ENCODE data around the gene PRDM11. TPM values are rescaled to one million over a fixed set of nuclear protein-coding genes. Genes with fewer than 3 reads are reported as not detected.

The PRDM11 gene
- total and polyA plus RNA-seq, 4 donors, result 11.4 to 16.8 (median 14.0) TPM

DNA sequence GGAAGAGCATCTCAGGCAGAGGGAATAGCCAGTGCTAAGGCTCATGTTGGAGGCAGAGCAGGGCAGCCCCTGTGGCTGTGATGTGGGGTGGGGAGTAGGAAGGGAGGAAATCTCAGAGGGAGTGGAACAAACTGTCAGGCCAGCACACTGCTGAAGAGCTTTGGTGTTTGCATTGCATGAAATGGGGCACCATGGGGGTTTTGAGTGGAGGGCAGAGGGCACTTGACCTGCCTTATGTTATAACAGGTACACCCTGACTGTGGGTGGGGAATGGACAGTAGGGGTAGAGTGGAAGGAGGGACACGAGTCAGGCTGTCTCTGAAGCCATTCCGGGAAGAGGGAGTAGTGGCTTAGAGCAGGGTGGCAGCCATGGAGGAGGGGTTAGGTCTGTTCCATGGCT lies 24.0 kb downstream of the PRDM11 start:
- DNase-seq (ENCODE audit: low read depth in 4 of 6, low spot score in 6 of 6), result no peak
- Histone ChIP-seq H3K4me3 (ENCODE audit: low read depth, low read length) (no peak overlapping the region), H3K27ac (ENCODE audit: low read depth, low read length) (no peak overlapping the region), H3K9me3 (ENCODE audit: control insufficient read depth, insufficient read depth, low read length) (no peaks in the 10 kb centered on the region), H3K27me3 (ENCODE audit: control insufficient read depth, insufficient read depth, low read length) (no peaks in the 10 kb centered on the region), H3K4me1 (ENCODE audit: control insufficient read depth, insufficient read depth, low read length) (peaks cover 11% of the 10 kb centered on the region), H3K36me3 (ENCODE audit: control insufficient read depth, insufficient read depth, low read length) (no peaks in the 10 kb centered on the region)
- no CpG with 5 or more reads among the region's 2 CpGs for WGBS (ENCODE audit: insufficient coverage)

DNA sequence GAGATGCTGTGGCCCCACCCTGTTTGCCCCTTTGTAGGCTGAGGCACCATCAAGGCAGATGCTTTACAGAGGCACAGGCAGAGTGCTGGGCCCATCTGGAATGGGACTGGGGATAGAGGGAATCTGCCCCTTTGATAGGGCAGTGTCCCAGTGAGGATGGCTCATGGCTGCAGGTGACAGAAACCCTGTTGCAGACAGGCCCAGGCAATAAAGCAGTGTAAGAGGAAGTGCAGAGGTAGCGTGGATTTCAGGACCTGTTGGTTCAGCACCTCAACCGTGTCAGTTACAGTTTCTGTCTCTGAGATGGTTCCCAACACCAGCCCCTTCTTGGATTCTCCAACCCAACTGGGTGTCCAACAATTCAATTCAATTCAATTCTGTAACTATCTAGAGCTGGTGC lies 25.1 kb downstream of the PRDM11 start:
- 95% methylated on average over 2 of the region's 2 CpGs for WGBS (ENCODE audit: insufficient coverage)
- Histone ChIP-seq H3K36me3 (ENCODE audit: control insufficient read depth, insufficient read depth, low read length) (no peaks in the 10 kb centered on the region), H3K4me1 (ENCODE audit: control insufficient read depth, insufficient read depth, low read length) (peaks cover 5% of the 10 kb centered on the region), H3K27ac (ENCODE audit: low read depth, low read length) (no peak overlapping the region), H3K9me3 (ENCODE audit: control insufficient read depth, insufficient read depth, low read length) (no peaks in the 10 kb centered on the region), H3K27me3 (ENCODE audit: control insufficient read depth, insufficient read depth, low read length) (no peaks in the 10 kb centered on the region), H3K4me3 (ENCODE audit: low read depth, low read length) (no peak overlapping the region)
- DNase-seq (ENCODE audit: low read depth in 4 of 6, low spot score in 6 of 6), result no peak

DNA sequence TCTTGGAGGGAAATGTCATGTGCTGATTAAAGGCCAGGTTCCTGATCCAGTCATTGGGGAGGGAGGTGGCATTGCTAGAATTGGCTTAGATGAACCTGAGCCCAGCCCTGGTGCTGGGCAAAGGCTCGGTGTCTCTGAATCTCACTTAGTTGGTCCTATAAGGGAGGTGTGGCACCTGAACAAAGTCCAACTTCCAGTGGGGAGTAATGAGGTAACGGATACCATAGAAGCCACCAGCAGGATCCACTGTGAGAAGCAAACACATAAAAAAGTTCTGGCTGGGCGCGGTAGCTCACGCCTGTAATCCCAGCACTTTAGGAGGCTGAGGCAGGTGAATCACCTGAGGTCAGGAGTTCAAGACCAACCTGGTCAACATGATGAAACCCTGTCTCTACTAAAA lies 26.6 kb downstream of the PRDM11 start:
- WGBS (ENCODE audit: insufficient coverage), result 99% methylated on average over 5 of the region's 5 CpGs
- no peak overlapping the region for H3K27ac ChIP-seq (ENCODE audit: low read depth, low read length)
- DNase-seq (ENCODE audit: low read depth in 4 of 6, low spot score in 6 of 6), result no peak
- H3K4me1 ChIP-seq (ENCODE audit: control insufficient read depth, insufficient read depth, low read length), result peaks cover 10% of the 10 kb centered on the region
- H3K27me3 ChIP-seq (ENCODE audit: control insufficient read depth, insufficient read depth, low read length), result no peaks in the 10 kb centered on the region
- H3K9me3 ChIP-seq (ENCODE audit: control insufficient read depth, insufficient read depth, low read length), result no peaks in the 10 kb centered on the region
- H3K4me3 ChIP-seq (ENCODE audit: low read depth, low read length), result no peak overlapping the region
- no peaks in the 10 kb centered on the region for H3K36me3 ChIP-seq (ENCODE audit: control insufficient read depth, insufficient read depth, low read length)

DNA sequence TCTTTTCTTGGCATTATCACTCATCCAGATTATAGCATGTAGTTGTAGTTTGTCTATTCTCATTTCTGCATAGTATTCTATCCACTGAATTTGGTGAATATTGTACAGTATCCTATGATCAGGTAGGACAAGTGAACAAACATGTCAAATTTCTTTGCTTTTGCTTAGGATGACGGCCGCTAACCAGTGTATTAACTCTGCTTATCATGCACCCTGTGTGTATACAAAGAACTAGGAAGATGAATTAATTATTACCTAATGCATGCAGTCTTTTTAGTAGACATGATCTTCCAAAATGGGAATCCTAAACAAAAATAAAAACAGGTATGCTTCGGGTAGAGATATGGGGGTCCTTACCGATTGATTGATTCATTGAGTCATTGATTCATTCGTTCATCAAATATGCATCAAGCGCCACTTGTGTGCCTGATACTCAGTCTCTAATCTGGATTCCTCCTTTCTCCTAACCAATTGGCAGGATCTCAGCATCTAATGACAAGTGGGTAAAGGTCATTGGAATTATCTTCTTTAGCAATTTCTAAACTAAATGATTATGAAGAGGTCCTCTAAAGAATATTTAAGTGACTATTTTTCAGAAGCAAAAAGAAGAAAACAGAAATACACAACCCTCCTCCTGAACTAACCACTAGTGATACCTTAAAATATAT lies 27.9 kb downstream of the PRDM11 start:
- no peaks in the 10 kb centered on the region for H3K27me3 ChIP-seq (ENCODE audit: control insufficient read depth, insufficient read depth, low read length)
- no peak overlapping the region for H3K4me3 ChIP-seq (ENCODE audit: low read depth, low read length)
- H3K4me1 ChIP-seq (ENCODE audit: control insufficient read depth, insufficient read depth, low read length), result peaks cover 8% of the 10 kb centered on the region
- H3K36me3 ChIP-seq (ENCODE audit: control insufficient read depth, insufficient read depth, low read length), result no peaks in the 10 kb centered on the region
- no CpG with 5 or more reads among the region's 6 CpGs for WGBS (ENCODE audit: insufficient coverage)
- no peaks in the 10 kb centered on the region for H3K9me3 ChIP-seq (ENCODE audit: control insufficient read depth, insufficient read depth, low read length)
- no peak for DNase-seq (ENCODE audit: low read depth in 4 of 6, low spot score in 6 of 6)
- no peak overlapping the region for H3K27ac ChIP-seq (ENCODE audit: low read depth, low read length)

DNA sequence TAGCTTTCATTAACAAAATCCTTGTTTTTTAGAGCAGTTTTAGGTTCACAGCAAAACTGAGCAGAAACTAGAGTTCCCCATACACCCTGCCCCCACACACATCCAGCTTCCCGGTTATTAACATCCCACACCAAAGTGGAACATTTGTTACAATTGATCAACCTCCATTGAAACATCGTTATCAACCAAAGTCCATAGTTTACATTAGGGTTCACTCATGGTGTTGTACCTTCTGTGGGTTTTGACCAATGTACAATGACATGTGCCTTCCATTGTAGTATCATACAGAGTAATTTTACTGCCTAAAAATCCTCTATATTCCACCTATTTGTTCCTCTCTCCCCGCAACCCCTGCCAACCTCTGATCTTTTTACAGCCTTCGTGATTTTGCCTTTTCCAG lies 28.5 kb downstream of the PRDM11 start:
- Histone ChIP-seq H3K4me3 (ENCODE audit: low read depth, low read length) (no peak overlapping the region), H3K36me3 (ENCODE audit: control insufficient read depth, insufficient read depth, low read length) (no peaks in the 10 kb centered on the region), H3K4me1 (ENCODE audit: control insufficient read depth, insufficient read depth, low read length) (peaks cover 14% of the 10 kb centered on the region), H3K27ac (ENCODE audit: low read depth, low read length) (no peak overlapping the region), H3K9me3 (ENCODE audit: control insufficient read depth, insufficient read depth, low read length) (no peaks in the 10 kb centered on the region), H3K27me3 (ENCODE audit: control insufficient read depth, insufficient read depth, low read length) (no peaks in the 10 kb centered on the region)
- DNase-seq (ENCODE audit: low read depth in 4 of 6, low spot score in 6 of 6), result no peak
- WGBS (ENCODE audit: insufficient coverage), result 90% methylated on average over 2 of the region's 4 CpGs

DNA sequence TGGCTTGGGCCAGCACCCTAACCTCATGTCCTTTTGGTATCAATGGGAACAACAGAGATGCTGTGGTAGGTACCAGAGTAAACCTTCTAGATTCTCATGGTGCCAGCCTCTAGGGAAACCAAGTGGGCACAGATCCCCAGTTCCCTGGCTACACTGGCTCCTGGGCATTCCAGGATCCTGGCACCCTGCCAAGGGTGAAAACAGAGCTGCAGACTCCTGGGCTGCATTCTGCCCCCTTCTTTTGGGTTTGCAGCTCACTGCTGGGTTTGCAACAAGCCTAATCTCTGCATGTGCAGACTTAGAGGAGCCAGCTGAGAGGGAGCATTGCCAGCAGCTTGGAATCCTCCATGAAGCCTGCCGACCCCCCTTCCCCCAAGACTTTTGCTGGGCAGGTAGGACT lies 30.6 kb downstream of the PRDM11 start:
- Histone ChIP-seq H3K4me1 (ENCODE audit: control insufficient read depth, insufficient read depth, low read length) (peaks cover 29% of the 10 kb centered on the region), H3K27me3 (ENCODE audit: control insufficient read depth, insufficient read depth, low read length) (no peaks in the 10 kb centered on the region), H3K9me3 (ENCODE audit: control insufficient read depth, insufficient read depth, low read length) (no peaks in the 10 kb centered on the region), H3K4me3 (ENCODE audit: low read depth, low read length) (no peak overlapping the region), H3K27ac (ENCODE audit: low read depth, low read length) (no peak overlapping the region), H3K36me3 (ENCODE audit: control insufficient read depth, insufficient read depth, low read length) (peaks cover 3% of the 10 kb centered on the region)
- peak in 2 of 6 donors; percentile 43 to 69 for DNase-seq (ENCODE audit: low read depth in 4 of 6, low spot score in 6 of 6)
- no CpG with 5 or more reads among the region's 1 CpG for WGBS (ENCODE audit: insufficient coverage)

DNA sequence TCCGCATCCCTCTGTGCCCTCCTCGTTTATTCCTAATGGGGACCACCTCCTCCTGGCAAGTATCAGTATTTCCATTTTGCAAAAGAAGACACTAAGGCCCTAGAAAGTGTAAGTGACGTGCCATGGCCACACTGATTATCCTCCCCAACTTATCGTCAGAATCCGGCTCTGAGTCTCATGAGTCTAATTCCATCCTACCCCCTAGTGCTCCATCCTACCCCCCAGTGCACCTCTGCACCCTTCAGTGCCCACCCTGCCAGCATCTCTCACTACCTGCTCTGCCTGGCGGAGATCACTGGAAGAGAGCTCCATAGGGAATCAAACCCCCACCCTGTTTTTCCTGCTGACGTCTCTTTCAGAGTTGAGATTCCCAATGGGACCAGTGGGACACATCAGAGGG lies 31.8 kb downstream of the PRDM11 start:
- peaks cover 37% of the 10 kb centered on the region for H3K4me1 ChIP-seq (ENCODE audit: control insufficient read depth, insufficient read depth, low read length)
- H3K4me3 ChIP-seq (ENCODE audit: low read depth, low read length), result no peak overlapping the region
- peaks cover 15% of the 10 kb centered on the region for H3K36me3 ChIP-seq (ENCODE audit: control insufficient read depth, insufficient read depth, low read length)
- DNase-seq (ENCODE audit: low read depth in 4 of 6, low spot score in 6 of 6), result no peak
- H3K27me3 ChIP-seq (ENCODE audit: control insufficient read depth, insufficient read depth, low read length), result no peaks in the 10 kb centered on the region
- WGBS (ENCODE audit: insufficient coverage), result 81% methylated on average over 5 of the region's 7 CpGs
- H3K27ac ChIP-seq (ENCODE audit: low read depth, low read length), result no peak overlapping the region
- no peaks in the 10 kb centered on the region for H3K9me3 ChIP-seq (ENCODE audit: control insufficient read depth, insufficient read depth, low read length)

DNA sequence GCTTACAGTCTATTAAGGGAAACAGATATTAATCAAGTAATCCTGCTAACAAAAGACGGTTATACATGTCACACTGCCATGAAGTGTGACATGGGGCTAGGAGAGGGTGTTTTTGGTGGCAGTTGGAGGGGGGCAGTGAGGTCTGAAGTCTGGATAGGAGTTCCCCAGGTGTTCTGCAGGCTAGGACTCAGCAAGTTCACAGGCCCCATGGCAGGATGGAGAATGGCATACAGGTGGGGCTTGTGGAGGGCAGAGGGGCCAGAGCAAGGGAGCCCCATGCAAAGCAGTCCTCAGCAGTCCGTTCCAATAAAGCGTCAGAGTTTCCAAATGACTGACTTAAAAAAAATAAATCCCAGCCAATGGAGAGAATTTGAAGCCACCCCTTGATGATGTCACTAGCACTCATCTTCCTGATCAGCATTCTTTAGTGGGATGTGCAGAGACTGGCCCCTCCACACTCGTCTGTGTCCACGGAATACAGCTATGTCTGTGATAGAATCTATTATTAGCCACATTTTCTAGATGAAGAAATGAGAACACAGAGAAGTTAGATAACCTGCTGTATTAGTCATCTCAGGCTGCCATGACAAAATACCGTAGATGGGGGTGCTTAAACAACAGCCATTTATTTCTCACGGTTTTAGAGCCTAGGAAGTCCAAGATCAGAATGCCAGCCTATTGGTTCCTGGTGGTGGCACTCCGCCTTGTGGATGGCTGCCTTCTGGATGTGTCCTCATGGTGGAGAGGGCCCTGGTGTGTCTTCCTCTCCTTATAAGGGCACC lies 32.6 kb downstream of the PRDM11 start:
- no peak for DNase-seq (ENCODE audit: low read depth in 4 of 6, low spot score in 6 of 6)
- Histone ChIP-seq H3K9me3 (ENCODE audit: control insufficient read depth, insufficient read depth, low read length) (no peaks in the 10 kb centered on the region), H3K36me3 (ENCODE audit: control insufficient read depth, insufficient read depth, low read length) (peaks cover 24% of the 10 kb centered on the region), H3K4me1 (ENCODE audit: control insufficient read depth, insufficient read depth, low read length) (peaks cover 37% of the 10 kb centered on the region), H3K27ac (ENCODE audit: low read depth, low read length) (no peak overlapping the region), H3K27me3 (ENCODE audit: control insufficient read depth, insufficient read depth, low read length) (no peaks in the 10 kb centered on the region), H3K4me3 (ENCODE audit: low read depth, low read length) (no peak overlapping the region)
- 53% methylated on average over 2 of the region's 8 CpGs for WGBS (ENCODE audit: insufficient coverage)

DNA sequence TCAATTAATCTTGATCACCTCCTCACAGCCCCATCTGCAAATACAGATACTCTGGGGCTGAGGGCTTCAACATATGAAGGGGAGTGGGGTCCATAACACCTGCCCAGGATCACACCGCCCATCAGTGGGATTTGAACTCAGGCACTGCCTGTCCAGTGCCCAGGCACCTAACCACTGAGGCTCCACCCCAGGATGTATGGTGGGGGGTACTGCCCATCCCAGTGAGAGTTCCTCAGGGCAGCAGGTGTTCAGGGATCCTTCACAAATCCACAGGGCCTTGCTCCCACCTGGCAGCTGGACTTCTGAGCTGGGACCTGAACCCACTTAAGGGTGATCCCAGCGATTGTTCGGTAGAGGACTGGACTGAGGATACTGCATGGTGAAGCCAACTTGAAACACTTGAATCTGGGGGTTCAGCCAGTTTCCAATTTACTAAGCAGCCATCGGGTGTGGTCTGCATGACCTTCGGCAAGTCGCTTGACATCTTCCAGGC lies 33.3 kb downstream of the PRDM11 start:
- DNase-seq (ENCODE audit: low read depth in 4 of 6, low spot score in 6 of 6), result no peak
- WGBS (ENCODE audit: insufficient coverage), result 45% methylated on average over 6 of the region's 6 CpGs

More for the DNA sequence above, 33.3 kb downstream of the PRDM11 start:
- H3K9me3 ChIP-seq (ENCODE audit: control insufficient read depth, insufficient read depth, low read length), result no peaks in the 10 kb centered on the region
- H3K27me3 ChIP-seq (ENCODE audit: control insufficient read depth, insufficient read depth, low read length), result no peaks in the 10 kb centered on the region
- peaks cover 37% of the 10 kb centered on the region for H3K4me1 ChIP-seq (ENCODE audit: control insufficient read depth, insufficient read depth, low read length)
- peak overlapping the region; percentile 16 for H3K4me3 ChIP-seq (ENCODE audit: low read depth, low read length)
- no peak overlapping the region for H3K27ac ChIP-seq (ENCODE audit: low read depth, low read length)
- peaks cover 29% of the 10 kb centered on the region for H3K36me3 ChIP-seq (ENCODE audit: control insufficient read depth, insufficient read depth, low read length)

Data from spinal cord (tissue), 10 donors.